ENCODE results near the gene NOG.

The NOG gene

GRCh38 chr17:56597495-56597990 is 4.0 kb downstream of the NOG start:
- DNase-seq = peak; percentile 36

GRCh38 chr17:56598466-56598865 is 5.0 kb downstream of the NOG start:
- DNase-seq = no peak

GRCh38 chr17:56599088-56599487 is 5.6 kb downstream of the NOG start:
- DNase-seq = no peak

GRCh38 chr17:56599566-56599965 is 6.1 kb downstream of the NOG start:
- no peak for DNase-seq

GRCh38 chr17:56600256-56600655 is 6.8 kb downstream of the NOG start:
- DNase-seq = no peak

GRCh38 chr17:56601591-56601990 is 8.1 kb downstream of the NOG start:
- no peak for DNase-seq

- DNase-seq = no peak
Measured at GRCh38 chr17:56602292-56603130, 9.0 kb downstream of the NOG start.

GRCh38 chr17:56603486-56604238 is 10.2 kb downstream of the NOG start:
- no peak for DNase-seq

GRCh38 chr17:56604691-56605290 is 11.3 kb downstream of the NOG start:
- no peak for DNase-seq

- DNase-seq = no peak
Measured at GRCh38 chr17:56608944-56609343, 15.4 kb downstream of the NOG start.

GRCh38 chr17:56610321-56610720 is 16.8 kb downstream of the NOG start:
- DNase-seq = no peak

GRCh38 chr17:56613131-56613530 is 19.6 kb downstream of the NOG start:
- no peak for DNase-seq

- no peak for DNase-seq
Measured at GRCh38 chr17:56614522-56614921, 21.0 kb downstream of the NOG start.

GRCh38 chr17:56616239-56616638 is 22.7 kb downstream of the NOG start:
- DNase-seq = no peak

GRCh38 chr17:56623383-56623782 is 29.9 kb downstream of the NOG start:
- DNase-seq = no peak

GRCh38 chr17:56624309-56624708 is 30.8 kb downstream of the NOG start:
- DNase-seq = no peak

GRCh38 chr17:56624912-56625311 is 31.4 kb downstream of the NOG start:
- no peak for DNase-seq

- no peak for DNase-seq
Measured at GRCh38 chr17:56629531-56630075, 36.1 kb downstream of the NOG start.

- no peak for DNase-seq
Measured at GRCh38 chr17:56630202-56630601, 36.7 kb downstream of the NOG start.

- no peak for DNase-seq
Measured at GRCh38 chr17:56633681-56634080, 40.2 kb downstream of the NOG start.

- no peak for DNase-seq
Measured at GRCh38 chr17:56635641-56636040, 42.1 kb downstream of the NOG start.

- DNase-seq = no peak
Measured at GRCh38 chr17:56636265-56636664, 42.8 kb downstream of the NOG start.

GRCh38 chr17:56637254-56637653 is 43.8 kb downstream of the NOG start:
- DNase-seq = no peak
